COR-L47 (cell line): ENCODE data around the gene FAM117A.

Source experiments
- DNase-seq: peaks from one replicate; lab custom pipeline; 2025; lab: John Stamatoyannopoulos, UW

The FAM117A gene

DNA sequence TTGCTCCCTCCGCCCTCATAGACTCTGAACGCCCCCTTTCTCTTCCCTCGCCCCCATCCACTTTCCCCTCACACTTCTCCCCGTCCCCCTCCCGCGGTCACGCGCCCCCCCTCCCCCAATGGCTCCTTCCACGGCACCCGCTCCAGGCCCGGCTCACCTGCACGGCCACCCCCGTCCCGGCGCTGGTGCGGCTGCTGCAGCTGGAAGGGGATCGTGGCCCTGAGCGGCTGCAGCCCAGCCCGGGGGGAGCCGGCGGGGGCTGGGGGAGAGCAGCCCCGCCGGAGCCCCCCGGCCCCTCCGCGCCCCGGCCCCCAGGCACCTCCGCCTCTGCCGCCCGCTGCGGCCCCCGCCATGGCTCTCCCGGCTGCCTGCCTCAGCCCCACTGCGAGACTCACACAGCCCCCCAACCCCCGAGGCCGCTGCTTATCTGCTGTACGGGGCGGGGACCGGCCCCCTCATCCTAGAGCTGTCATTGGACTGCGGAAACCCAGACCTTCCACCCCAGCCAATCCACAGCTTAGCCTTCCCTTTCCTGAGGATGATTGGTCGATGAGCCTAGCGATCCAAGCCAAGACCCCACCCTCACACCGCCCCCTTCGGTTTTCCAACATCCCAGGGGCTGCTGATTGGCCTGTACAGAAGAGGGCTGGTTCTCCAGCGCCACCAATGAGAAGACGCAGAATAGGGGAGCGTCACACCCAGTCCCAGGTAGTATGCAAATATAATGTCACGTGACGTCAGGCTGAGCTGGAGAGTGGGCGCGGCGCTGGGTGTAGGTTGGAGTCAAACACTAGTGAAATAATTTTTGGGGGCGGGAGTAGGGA is at the start of gene FAM117A:
Gene FAM117A (minus strand): TSS at position 397 of the 824 bp plus-strand sequence. CDS start 44 bp downstream, at position 353.
- peak; percentile 98 for DNase-seq

DNA sequence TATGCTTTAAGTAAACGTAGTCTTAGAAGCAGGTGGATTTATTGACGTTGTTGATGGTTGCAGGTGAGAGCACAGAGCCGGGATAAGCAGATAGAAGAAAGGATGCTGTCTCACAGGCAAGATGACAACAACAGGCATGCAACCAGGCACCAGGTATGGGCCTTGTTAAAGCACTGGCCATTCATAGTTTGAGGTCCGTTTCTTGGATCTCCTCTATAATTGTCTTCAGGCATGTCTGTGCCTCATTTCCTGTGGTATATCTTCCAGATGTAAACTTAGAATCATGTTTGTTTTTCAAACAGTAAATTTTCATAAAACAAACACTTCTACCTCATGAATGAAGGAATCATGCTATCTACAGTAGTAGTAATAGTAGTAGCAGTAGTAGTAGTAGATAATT is 45.1 kb upstream of the FAM117A start:
- no peak for DNase-seq

- no peak for DNase-seq
These were observed 34.8 kb upstream of the FAM117A start for GRCh38 chr17:49798738-49799137.

GRCh38 chr17:49798182-49798581 is 34.3 kb upstream of the FAM117A start:
- DNase-seq = no peak

- no peak for DNase-seq
These were observed 31.4 kb upstream of the FAM117A start for GRCh38 chr17:49795372-49795771.

- no peak for DNase-seq
These were observed 29.4 kb upstream of the FAM117A start for GRCh38 chr17:49793309-49793708.

DNA sequence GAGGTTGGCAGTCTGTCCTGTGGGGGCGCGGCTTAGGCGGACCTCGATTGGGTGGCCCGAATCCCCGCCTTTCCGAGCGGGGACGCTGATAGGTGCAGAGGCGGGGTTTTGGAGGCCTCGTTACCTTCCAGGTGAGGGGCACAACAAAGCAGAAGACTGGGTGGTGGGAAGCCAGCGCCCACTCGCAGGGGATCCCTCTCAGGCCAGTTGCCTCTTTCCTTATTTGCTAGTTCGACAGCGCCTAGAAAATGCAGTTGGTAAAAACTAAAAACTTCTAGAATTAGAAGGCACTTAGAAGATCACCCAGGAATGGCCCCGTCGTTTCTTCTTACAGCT is 25.3 kb upstream of the FAM117A start:
- no peak for DNase-seq

GRCh38 chr17:49788478-49789242 is 24.7 kb upstream of the FAM117A start, which contains the start of gene KAT7:
Gene KAT7, plus strand, starts transcription at chr17:49788681. Its CDS starts 154 bp downstream, at chr17:49788835.
- peak; percentile 99 for DNase-seq

GRCh38 chr17:49787884-49788477 is 24.1 kb upstream of the FAM117A start:
- DNase-seq = no peak

- no peak for DNase-seq
These were observed 20.7 kb upstream of the FAM117A start for GRCh38 chr17:49784636-49785035.

DNA sequence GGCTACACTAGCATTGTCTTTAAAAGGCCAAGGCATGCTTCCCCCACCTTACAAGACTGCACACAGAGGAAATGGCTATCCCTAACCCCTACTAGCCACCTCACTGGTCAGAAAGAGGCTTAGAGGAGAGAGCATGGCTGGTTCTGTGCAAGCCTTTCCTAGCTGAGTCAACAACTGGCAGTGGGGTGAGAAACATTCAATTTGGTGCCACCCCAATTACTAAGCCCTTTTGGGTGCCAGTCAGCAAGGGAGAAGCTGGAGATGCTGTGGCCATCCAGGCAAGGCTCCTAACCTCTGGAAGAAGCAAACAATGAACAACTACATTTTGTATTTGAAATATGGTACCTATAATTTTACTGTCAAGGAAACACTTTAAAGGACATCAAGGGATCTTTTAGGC is 19.9 kb upstream of the FAM117A start:
- no peak for DNase-seq

GRCh38 chr17:49783071-49783715 is 19.3 kb upstream of the FAM117A start:
- no peak for DNase-seq

DNA sequence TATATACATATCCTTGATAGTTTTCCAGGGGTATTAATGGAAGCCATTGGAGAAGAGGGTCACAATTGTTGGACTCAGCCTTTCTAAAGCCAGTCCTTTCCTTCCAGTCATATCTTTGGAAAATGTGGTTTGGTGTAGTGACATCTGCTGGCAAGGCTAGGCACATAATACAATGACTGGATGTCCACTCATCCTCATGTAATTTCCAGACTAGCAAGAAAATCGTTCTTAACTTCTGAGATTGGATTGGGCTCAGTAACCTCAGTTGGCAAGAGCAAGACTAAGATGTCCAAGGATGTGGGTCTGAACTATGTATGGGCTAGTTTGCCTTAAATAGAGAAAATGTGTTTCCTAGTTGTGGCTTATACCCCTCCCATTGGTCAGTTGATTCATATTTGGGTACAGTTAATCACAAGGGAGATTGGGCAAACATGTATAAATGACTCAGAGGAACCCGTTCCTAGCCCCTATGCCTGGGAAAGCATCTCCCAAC is 15.9 kb upstream of the FAM117A start:
- DNase-seq = peak; percentile 10

DNA sequence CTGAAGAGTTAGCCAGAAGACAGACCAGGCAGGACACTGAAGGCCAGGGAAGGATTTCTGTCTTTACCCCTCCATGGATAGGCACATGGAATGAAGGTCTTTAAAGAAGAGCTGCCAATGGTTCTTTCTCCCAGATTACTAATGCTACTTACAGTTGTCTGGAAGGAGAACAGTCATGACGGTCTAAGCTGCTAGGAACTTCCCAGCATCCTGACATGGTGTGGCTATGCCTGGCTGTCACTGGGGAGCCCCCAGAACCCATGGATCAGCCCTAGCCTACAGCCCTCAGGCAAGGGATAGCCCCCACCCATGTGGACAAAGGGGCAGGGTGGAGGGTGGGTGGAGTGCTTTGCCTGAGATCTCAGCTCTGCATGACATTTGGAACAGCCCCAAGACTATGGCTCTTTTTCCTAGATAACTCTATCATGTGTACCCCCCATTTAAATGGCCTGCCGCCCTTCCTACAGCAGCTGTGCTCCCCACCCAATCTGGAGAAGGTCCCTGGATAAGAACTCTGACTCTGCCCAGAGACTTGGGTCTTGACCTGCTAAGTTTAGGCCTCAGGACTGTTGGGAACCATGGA is 15.3 kb upstream of the FAM117A start:
- DNase-seq = no peak

DNA sequence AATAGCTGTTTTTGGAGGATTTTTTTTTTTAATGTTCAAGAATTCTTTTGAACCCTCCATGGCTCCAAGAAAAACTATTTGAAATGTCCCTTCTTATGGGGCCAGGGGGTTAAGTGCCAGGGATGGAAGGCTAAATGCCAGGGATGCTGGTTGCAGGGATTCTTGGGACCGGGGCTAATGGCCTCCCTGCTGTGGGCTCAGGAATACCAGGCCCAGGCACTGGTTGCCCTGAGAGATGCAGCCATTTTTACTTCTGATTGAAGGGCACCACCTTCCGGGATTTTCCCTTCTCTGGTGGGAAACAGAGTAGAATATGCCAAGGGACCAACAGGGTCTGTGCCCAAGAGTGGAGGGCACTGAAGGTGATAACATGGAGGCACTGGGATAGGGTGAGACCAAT is 13.6 kb upstream of the FAM117A start:
- no peak for DNase-seq

DNA sequence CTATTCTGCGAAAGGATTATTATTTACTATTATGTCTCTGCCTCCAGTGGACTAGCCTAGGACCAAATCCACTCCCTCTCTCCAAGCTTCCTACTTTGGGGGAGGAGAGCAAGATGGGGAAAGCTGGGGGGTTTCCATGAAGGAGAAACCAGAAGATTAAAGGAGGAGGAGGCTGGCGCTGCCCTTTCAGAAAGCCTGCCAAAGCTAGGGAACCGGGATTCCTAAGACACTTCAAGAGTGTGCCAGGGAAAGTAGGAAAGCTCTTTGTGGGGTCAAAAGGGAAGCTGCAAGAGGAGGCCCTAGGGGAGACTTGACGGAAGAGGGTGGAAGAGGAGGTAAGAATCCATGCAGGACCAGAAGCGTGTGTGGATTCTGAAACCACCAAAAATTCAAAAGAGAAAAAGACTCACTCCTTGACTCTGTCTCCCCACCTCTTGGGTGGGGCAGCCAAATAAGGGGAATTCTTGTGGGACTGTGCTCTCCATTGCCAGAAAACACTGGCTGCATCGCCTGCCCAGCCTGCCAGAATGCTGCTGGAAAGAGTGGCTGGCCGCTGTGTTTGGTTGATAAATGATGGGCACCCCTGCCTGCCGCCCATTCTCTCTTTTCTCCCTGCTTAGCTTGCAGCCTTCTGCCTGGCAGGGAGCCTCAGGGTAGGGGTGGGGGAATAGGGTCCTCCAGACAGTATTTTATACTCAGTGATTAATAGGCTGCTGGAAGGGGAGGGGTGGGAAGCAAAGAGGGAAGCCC is 12.8 kb upstream of the FAM117A start:
- no peak for DNase-seq

- DNase-seq = no peak
These were observed 11.8 kb upstream of the FAM117A start for GRCh38 chr17:49775546-49776260.

GRCh38 chr17:49766918-49767530 is 3.1 kb upstream of the FAM117A start:
- no peak for DNase-seq

DNA sequence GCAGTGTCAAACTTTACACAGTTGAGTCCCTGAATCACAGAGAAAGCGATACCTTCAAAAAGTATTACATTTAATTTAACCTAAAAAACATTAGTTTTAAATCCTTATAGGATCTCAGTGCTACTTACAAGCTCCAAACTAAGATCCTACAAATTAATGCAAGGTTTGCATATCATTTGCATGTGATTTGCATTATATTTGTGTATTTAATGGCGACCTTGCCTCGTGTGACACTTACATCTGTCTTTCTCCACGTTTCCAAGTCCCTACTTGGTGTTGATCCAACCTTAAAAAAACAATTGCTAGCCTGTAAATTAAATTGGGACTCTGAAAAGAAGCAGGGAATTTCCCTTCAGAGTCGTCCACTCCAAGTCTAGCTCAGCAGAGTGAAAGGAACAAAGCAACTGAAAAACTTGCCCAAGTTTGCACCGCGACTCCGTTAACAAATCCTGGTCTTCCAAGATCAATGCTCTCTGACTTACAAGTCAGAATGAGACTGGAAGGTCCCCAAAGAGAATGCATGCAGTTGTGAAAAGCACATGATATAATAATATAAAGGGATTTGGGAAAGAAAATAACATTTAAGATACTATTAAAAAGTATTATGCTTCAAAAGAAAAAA is 739 bp upstream of the FAM117A start:
- no peak for DNase-seq
